ENCODE measurements around the gene EVI2B.
"Not testable (repeated sequence)": the region's sequence is repeated elsewhere in the genome, so short reads cannot be mapped to it uniquely, and the experiment has no call there.

The EVI2B gene

DNA sequence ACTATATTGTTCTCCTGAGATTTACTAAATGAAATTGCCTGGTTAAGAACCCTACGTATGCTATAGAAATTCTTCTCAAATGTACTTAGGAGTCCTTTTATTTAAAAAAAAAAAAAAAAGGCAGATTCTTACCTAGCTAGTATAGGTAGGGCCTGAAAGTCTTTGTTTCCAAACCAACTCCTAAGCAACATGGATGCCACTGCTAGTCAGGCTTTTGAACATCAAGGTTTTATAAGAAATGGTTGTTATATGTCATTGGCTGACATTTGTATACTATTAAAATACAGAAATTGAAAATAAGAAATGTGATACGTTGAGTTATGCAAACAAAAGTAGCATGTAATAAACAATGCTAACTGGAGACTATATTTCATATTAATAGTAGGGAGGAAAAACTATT, 6.4 kb upstream of the EVI2B start:
- peaks cover 55% of the 10 kb centered on the region for H3K4me1 Mint-ChIP-seq
- no peaks in the 10 kb centered on the region for H3K27me3 Mint-ChIP-seq
- no peaks in the 10 kb centered on the region for H3K9me3 Mint-ChIP-seq
- ATAC-seq (no peak), DNase-seq (no peak)
- peak overlapping the region; percentile 98 for H3K27ac Mint-ChIP-seq
- H3K4me3 Mint-ChIP-seq: peak overlapping the region; percentile 86
- H3K36me3 Mint-ChIP-seq (ENCODE audit: low read depth): peaks cover 27% of the 10 kb centered on the region

- no peaks in the 10 kb centered on the region for H3K27me3 Mint-ChIP-seq
- H3K36me3 Mint-ChIP-seq (ENCODE audit: low read depth): peaks cover 27% of the 10 kb centered on the region
- ATAC-seq: no peak
- no peaks in the 10 kb centered on the region for H3K9me3 Mint-ChIP-seq
- H3K4me3 Mint-ChIP-seq: peak overlapping the region; percentile 86
- no peak for DNase-seq
- H3K27ac Mint-ChIP-seq: peak overlapping the region; percentile 98
- H3K4me1 Mint-ChIP-seq: peaks cover 65% of the 10 kb centered on the region
Measured at GRCh38 chr17:31318851-31319661, 5.2 kb upstream of the EVI2B start.

DNA sequence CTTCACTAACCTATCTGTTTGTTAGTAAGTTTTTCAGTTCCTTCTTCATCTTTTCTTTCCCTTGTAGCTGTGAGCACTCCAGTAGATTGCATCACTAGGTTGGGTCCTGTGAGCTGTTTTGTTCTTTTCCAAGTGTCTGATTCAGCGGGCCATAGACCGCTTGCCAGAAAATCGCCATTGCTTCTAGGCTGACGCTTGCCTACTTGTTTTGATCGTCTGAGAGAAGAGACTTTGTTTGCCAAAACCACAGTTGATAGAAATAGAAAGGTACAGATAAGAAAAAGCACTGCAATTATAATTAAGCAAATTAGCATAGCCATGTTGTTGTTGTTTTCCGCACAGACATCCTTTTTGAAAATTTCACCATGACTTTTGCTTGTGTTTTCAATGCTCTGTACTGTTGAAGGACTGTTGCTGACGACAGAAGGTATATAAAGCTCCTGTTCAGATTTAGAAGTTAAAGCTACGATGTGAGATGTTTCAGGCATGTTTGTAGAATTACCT, 4.5 kb upstream of the EVI2B start:
- Mint-ChIP-seq H3K4me3 (peak overlapping the region; percentile 86), H3K27me3 (no peaks in the 10 kb centered on the region), H3K9me3 (no peaks in the 10 kb centered on the region), H3K36me3 (ENCODE audit: low read depth) (peaks cover 27% of the 10 kb centered on the region), H3K4me1 (peaks cover 62% of the 10 kb centered on the region), H3K27ac (peak overlapping the region; percentile 98)
- DNase-seq (peak; percentile 48), ATAC-seq (peak; percentile 42)

DNA sequence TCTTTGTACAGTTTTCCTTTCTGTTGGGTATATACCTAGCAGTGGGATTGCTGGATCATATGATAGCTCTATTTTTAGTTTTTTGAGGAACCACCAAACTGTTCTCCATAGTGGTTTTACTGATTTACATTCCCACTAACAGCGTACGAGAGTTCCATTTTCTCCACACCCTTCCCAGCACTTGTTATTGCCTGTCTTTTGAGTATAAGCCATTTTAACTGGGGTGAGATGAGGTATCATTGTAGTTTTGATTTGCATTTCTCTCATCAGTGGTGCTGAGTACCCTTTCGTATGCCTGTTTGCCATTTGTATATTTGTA, 887 bp upstream of the EVI2B start:
- peaks cover 17% of the 10 kb centered on the region for H3K36me3 Mint-ChIP-seq (ENCODE audit: low read depth)
- H3K9me3 Mint-ChIP-seq: no peaks in the 10 kb centered on the region
- H3K27ac Mint-ChIP-seq: peak overlapping the region; percentile 91
- H3K4me1 Mint-ChIP-seq: peaks cover 61% of the 10 kb centered on the region
- H3K27me3 Mint-ChIP-seq: no peaks in the 10 kb centered on the region
- peak overlapping the region; percentile 84 for H3K4me3 Mint-ChIP-seq
- no peak for ATAC-seq
- no peak for DNase-seq

DNA sequence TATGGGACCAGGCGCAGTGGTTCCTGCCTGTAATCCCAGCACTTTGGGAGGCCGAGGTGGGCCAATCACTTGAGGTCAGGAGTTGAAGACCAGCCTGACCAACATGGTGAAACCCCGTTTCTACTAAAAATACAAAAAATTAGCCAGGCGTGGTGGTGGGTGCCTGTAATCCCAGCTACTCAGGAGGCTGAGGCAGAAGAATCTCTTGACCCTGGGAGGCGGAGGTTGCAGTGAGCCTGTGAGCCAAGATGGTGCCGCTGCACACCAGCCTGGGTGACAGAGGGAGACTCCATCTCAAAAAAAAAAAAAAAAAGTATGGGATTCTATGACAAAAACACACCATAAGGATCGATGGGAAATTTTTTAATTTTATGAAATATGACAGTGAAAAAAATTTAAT, 1.6 kb downstream of the EVI2B start:
- H3K4me3 Mint-ChIP-seq: peak overlapping the region; percentile 84
- H3K27ac Mint-ChIP-seq: peak overlapping the region; percentile 91
- H3K4me1 Mint-ChIP-seq: peaks cover 68% of the 10 kb centered on the region
- not testable (repeated sequence) for ATAC-seq; H3K9me3 Mint-ChIP-seq; H3K27me3 Mint-ChIP-seq; H3K36me3 Mint-ChIP-seq (ENCODE audit: low read depth)
- DNase-seq: peak; percentile 44

DNA sequence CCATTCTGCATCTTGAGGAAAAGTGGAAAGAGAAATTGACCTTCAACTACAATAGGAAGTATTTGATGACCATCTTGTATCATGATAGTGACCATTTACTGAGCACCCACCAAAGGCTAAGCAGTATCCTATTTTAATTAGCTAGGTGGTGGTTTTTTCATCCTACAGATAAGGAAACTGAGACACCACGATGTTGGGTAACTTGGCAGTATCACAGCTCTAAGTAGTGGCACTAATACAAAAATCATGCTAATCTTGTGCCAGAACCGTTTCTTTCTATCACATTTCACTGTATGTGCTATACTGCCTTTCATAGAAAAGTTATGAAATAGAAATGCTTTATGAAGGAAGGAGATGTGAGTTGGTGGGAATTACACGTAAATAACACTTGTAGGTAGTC, 2.3 kb downstream of the EVI2B start:
- Mint-ChIP-seq H3K27ac (peak overlapping the region; percentile 91), H3K9me3 (no peaks in the 10 kb centered on the region), H3K27me3 (no peaks in the 10 kb centered on the region), H3K4me1 (peaks cover 67% of the 10 kb centered on the region), H3K4me3 (peak overlapping the region; percentile 84), H3K36me3 (ENCODE audit: low read depth) (peaks cover 7% of the 10 kb centered on the region)
- ATAC-seq (no peak), DNase-seq (no peak)

- peak overlapping the region; percentile 84 for H3K4me3 Mint-ChIP-seq
- H3K27me3 Mint-ChIP-seq: no peaks in the 10 kb centered on the region
- DNase-seq (peak; percentile 25), ATAC-seq (no peak)
- H3K36me3 Mint-ChIP-seq (ENCODE audit: low read depth): peaks cover 13% of the 10 kb centered on the region
- peak overlapping the region; percentile 91 for H3K27ac Mint-ChIP-seq
- no peaks in the 10 kb centered on the region for H3K9me3 Mint-ChIP-seq
- H3K4me1 Mint-ChIP-seq: peaks cover 67% of the 10 kb centered on the region
Measured at GRCh38 chr17:31310886-31311285, 3.0 kb downstream of the EVI2B start.

DNA sequence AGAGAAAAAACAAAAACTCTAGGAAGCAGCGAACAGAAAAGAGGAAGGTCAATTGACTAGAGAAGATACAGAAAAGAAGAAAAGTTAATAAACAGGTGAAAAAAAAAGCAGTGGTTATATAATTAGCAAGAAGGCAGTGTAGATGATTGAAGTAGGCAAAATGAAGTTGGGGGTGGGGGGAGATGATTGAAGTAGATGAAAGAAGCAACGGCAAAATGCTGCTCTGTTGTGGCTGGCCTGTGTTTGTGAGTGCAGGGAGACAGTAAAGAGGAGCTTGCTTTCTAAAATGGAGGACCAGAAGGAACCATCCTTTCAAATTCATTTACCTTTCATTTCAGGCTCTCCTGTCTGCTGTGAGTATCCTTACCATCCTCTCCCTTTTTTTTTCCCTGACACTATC, 3.6 kb downstream of the EVI2B start:
- no peak for ATAC-seq
- peaks cover 19% of the 10 kb centered on the region for H3K36me3 Mint-ChIP-seq (ENCODE audit: low read depth)

DNA sequence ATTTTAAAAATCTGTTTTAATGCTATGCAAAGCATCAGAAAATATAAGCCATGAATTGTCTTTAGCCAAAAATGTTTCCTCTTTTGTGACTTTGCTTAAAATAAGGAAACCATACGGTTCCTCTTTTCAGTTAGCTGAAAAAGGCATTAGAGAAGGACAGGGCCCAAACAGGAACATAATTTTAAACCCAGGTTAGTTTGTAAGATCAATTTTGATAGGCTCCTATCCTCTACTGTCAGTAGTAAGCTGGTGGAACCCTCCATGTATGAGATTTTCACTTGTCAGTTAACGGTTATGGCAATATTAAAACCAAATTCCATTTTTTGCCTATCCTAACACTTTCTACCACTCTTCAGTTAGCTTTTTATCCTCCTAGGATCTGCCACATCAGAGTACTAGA, 4.3 kb downstream of the EVI2B start:
- ATAC-seq (peak; percentile 35), DNase-seq (no peak)
- Mint-ChIP-seq H3K27ac (peak overlapping the region; percentile 91), H3K4me3 (peak overlapping the region; percentile 84), H3K27me3 (no peaks in the 10 kb centered on the region), H3K9me3 (peaks cover 5% of the 10 kb centered on the region), H3K36me3 (ENCODE audit: low read depth) (peaks cover 26% of the 10 kb centered on the region), H3K4me1 (peaks cover 67% of the 10 kb centered on the region)

More for the DNA sequence above, 3.6 kb downstream of the EVI2B start:
- H3K4me3 Mint-ChIP-seq: peak overlapping the region; percentile 84
- H3K4me1 Mint-ChIP-seq: peaks cover 67% of the 10 kb centered on the region
- no peak for DNase-seq
- H3K27me3 Mint-ChIP-seq: no peaks in the 10 kb centered on the region
- H3K9me3 Mint-ChIP-seq: no peaks in the 10 kb centered on the region
- peak overlapping the region; percentile 91 for H3K27ac Mint-ChIP-seq

GRCh38 chr17:31308372-31309334, 5.2 kb downstream of the EVI2B start:
- Mint-ChIP-seq H3K4me3 (peak overlapping the region; percentile 84), H3K36me3 (ENCODE audit: low read depth) (peaks cover 34% of the 10 kb centered on the region), H3K4me1 (peaks cover 68% of the 10 kb centered on the region), H3K27ac (peak overlapping the region; percentile 91), H3K9me3 (peaks cover 7% of the 10 kb centered on the region), H3K27me3 (no peaks in the 10 kb centered on the region)
- no peak for DNase-seq
- peak; percentile 53 for ATAC-seq

GRCh38 chr17:31307640-31308039, 6.2 kb downstream of the EVI2B start:
- H3K4me3 Mint-ChIP-seq: peak overlapping the region; percentile 84
- H3K4me1 Mint-ChIP-seq: peaks cover 73% of the 10 kb centered on the region
- DNase-seq (no peak), ATAC-seq (no peak)
- H3K27me3 Mint-ChIP-seq: no peaks in the 10 kb centered on the region
- peaks cover 7% of the 10 kb centered on the region for H3K9me3 Mint-ChIP-seq
- peak overlapping the region; percentile 91 for H3K27ac Mint-ChIP-seq
- H3K36me3 Mint-ChIP-seq (ENCODE audit: low read depth): peaks cover 44% of the 10 kb centered on the region

GRCh38 chr17:31299624-31300023, 14.2 kb downstream of the EVI2B start:
- ATAC-seq (no peak), DNase-seq (no peak)
- no peak overlapping the region for H3K27ac Mint-ChIP-seq
- H3K4me3 Mint-ChIP-seq: no peak overlapping the region
- peaks cover 28% of the 10 kb centered on the region for H3K4me1 Mint-ChIP-seq
- no peaks in the 10 kb centered on the region for H3K27me3 Mint-ChIP-seq
- H3K36me3 Mint-ChIP-seq (ENCODE audit: low read depth): peaks cover 20% of the 10 kb centered on the region
- peaks cover 3% of the 10 kb centered on the region for H3K9me3 Mint-ChIP-seq

DNA sequence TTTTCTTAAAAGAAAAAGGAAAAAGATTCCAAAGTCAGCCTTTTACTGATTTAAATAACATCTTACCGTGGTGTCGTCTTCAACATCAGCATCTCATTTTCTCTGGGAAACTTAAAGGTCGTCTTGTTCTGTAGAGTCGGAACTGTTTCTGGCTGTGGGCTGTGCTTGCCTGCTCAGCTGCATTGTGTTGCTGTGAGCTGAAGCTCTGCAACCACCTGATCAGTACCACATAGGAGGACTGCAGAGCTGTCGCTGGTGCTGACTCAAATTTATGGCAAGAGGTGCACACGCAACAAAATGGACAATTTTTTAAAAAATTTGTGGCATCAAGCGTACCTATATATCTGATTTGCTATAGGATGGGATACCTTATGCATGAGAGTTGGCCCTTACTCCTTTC, 16.8 kb downstream of the EVI2B start, which contains the start of gene OMG:
TSS of gene OMG (minus strand) at position 150 of the 400 bp plus-strand sequence. CDS start 908 bp downstream, outside the sequence.
- ATAC-seq (no peak), DNase-seq (no peak)
- Mint-ChIP-seq H3K27me3 (no peaks in the 10 kb centered on the region), H3K4me3 (no peak within 1 kb of the TSS), H3K4me1 (peaks cover 16% of the 10 kb centered on the region), H3K9me3 (no peaks in the 10 kb centered on the region), H3K27ac (no peak within 1 kb of the TSS), H3K36me3 (ENCODE audit: low read depth) (no peaks in the 10 kb centered on the region)

DNA sequence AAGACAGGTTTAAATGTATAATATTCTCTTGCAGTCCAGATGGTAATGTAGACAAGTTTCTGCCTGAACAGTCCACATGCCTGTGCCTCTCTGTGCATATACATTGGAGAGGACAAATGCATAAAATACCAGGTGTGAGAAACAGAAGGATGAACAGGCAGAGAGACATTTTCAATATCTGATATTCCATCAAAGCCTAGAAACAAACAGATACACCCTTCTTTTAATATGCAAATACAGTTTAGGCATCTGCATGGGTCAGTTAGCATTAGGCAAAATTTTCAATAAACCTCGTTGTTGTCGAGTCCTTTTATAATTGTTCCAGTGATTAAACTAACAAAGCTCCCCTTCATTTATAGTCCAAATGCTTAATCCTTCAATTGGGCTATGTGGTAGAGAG, 17.7 kb downstream of the EVI2B start:
- Mint-ChIP-seq H3K27ac (no peak overlapping the region), H3K36me3 (ENCODE audit: low read depth) (no peaks in the 10 kb centered on the region), H3K27me3 (no peaks in the 10 kb centered on the region), H3K4me1 (peaks cover 8% of the 10 kb centered on the region), H3K9me3 (no peaks in the 10 kb centered on the region), H3K4me3 (no peak overlapping the region)
- ATAC-seq (no peak), DNase-seq (no peak)
